22Rv1 (cell line): ENCODE data around the gene TPK1.

Source experiments
- ZFX ChIP-seq: fragments of 450-650 bp; IDR thresholded peaks from 2 replicates; pipeline ENCODE4 v1.6.1; 2017; ENCODE audit warnings: antibody characterized with exemption, borderline replicate concordance
- TF ChIP-seq, protein P1 (sequence below): fragments of 450-650 bp; IDR thresholded peaks from 2 replicates; pipeline ENCODE4 v1.5.1; 2017; ENCODE audit warnings: mild to moderate bottlenecking

DNA sequence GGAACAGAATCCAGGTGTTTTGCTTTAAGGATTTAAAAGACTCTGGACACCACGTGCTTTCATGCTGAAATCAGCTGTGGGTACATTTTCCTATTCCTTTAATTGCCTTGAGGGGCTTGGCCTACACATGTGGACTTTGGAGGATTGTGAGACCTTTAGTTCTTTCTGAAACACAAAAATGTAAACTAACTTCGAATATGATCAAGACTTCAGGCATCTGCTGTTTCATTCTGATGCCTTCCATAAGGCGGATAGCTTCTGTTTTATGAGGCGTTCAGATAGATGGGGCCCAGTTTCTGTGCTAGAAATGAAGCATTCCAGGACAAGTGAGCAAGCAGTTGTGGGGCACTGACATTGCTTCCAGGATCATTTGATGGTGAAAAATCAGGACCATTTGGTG, 430.9 kb downstream of the TPK1 start:
- TF ChIP-seq, protein P1, sequence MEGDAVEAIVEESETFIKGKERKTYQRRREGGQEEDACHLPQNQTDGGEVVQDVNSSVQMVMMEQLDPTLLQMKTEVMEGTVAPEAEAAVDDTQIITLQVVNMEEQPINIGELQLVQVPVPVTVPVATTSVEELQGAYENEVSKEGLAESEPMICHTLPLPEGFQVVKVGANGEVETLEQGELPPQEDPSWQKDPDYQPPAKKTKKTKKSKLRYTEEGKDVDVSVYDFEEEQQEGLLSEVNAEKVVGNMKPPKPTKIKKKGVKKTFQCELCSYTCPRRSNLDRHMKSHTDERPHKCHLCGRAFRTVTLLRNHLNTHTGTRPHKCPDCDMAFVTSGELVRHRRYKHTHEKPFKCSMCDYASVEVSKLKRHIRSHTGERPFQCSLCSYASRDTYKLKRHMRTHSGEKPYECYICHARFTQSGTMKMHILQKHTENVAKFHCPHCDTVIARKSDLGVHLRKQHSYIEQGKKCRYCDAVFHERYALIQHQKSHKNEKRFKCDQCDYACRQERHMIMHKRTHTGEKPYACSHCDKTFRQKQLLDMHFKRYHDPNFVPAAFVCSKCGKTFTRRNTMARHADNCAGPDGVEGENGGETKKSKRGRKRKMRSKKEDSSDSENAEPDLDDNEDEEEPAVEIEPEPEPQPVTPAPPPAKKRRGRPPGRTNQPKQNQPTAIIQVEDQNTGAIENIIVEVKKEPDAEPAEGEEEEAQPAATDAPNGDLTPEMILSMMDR, result no peak
- TF ChIP-seq ZFX, result no peak
